ENCODE data around the gene LIN37. TPM values are rescaled to one million over a fixed set of nuclear protein-coding genes. Genes with fewer than 3 reads are reported as not detected.

The LIN37 gene
- total and polyA plus RNA-seq, 2 experiments from 2014 or later: 4.3 to 6.8 TPM

DNA sequence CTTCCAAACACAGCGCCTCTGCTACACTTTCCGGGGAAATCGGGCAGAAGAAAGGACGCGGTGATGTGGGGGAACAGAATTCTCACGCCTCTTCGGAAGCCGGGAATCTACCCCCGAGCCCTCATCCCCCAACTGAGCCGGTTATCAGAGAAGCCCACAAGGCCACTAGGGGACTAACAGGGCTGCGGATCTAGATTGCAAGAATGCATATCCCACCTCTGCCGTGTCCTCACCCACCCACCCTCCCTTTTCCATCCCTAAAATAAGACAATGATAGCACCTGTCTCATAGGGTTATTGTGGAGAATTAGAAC, 7.2 kb upstream of the LIN37 start:
- TF ChIP-seq POLR2AphosphoS5 (IDR thresholded peaks at IDR 0.05; ENCODE audit: low read depth): no peak
- no peak for TF ChIP-seq ZNF331 (CRISPR knock-in tag; IDR thresholded peaks at IDR 0.05; ENCODE audit: low read depth)
- TF ChIP-seq, protein P1, sequence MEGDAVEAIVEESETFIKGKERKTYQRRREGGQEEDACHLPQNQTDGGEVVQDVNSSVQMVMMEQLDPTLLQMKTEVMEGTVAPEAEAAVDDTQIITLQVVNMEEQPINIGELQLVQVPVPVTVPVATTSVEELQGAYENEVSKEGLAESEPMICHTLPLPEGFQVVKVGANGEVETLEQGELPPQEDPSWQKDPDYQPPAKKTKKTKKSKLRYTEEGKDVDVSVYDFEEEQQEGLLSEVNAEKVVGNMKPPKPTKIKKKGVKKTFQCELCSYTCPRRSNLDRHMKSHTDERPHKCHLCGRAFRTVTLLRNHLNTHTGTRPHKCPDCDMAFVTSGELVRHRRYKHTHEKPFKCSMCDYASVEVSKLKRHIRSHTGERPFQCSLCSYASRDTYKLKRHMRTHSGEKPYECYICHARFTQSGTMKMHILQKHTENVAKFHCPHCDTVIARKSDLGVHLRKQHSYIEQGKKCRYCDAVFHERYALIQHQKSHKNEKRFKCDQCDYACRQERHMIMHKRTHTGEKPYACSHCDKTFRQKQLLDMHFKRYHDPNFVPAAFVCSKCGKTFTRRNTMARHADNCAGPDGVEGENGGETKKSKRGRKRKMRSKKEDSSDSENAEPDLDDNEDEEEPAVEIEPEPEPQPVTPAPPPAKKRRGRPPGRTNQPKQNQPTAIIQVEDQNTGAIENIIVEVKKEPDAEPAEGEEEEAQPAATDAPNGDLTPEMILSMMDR (conservative IDR thresholded peaks at IDR 0.05; ENCODE audit: low read depth in 2 of 2): peak in 1 of 2 experiments; percentile 52; a peak in 3 of 4 replicates
- TF ChIP-seq, protein P2, sequence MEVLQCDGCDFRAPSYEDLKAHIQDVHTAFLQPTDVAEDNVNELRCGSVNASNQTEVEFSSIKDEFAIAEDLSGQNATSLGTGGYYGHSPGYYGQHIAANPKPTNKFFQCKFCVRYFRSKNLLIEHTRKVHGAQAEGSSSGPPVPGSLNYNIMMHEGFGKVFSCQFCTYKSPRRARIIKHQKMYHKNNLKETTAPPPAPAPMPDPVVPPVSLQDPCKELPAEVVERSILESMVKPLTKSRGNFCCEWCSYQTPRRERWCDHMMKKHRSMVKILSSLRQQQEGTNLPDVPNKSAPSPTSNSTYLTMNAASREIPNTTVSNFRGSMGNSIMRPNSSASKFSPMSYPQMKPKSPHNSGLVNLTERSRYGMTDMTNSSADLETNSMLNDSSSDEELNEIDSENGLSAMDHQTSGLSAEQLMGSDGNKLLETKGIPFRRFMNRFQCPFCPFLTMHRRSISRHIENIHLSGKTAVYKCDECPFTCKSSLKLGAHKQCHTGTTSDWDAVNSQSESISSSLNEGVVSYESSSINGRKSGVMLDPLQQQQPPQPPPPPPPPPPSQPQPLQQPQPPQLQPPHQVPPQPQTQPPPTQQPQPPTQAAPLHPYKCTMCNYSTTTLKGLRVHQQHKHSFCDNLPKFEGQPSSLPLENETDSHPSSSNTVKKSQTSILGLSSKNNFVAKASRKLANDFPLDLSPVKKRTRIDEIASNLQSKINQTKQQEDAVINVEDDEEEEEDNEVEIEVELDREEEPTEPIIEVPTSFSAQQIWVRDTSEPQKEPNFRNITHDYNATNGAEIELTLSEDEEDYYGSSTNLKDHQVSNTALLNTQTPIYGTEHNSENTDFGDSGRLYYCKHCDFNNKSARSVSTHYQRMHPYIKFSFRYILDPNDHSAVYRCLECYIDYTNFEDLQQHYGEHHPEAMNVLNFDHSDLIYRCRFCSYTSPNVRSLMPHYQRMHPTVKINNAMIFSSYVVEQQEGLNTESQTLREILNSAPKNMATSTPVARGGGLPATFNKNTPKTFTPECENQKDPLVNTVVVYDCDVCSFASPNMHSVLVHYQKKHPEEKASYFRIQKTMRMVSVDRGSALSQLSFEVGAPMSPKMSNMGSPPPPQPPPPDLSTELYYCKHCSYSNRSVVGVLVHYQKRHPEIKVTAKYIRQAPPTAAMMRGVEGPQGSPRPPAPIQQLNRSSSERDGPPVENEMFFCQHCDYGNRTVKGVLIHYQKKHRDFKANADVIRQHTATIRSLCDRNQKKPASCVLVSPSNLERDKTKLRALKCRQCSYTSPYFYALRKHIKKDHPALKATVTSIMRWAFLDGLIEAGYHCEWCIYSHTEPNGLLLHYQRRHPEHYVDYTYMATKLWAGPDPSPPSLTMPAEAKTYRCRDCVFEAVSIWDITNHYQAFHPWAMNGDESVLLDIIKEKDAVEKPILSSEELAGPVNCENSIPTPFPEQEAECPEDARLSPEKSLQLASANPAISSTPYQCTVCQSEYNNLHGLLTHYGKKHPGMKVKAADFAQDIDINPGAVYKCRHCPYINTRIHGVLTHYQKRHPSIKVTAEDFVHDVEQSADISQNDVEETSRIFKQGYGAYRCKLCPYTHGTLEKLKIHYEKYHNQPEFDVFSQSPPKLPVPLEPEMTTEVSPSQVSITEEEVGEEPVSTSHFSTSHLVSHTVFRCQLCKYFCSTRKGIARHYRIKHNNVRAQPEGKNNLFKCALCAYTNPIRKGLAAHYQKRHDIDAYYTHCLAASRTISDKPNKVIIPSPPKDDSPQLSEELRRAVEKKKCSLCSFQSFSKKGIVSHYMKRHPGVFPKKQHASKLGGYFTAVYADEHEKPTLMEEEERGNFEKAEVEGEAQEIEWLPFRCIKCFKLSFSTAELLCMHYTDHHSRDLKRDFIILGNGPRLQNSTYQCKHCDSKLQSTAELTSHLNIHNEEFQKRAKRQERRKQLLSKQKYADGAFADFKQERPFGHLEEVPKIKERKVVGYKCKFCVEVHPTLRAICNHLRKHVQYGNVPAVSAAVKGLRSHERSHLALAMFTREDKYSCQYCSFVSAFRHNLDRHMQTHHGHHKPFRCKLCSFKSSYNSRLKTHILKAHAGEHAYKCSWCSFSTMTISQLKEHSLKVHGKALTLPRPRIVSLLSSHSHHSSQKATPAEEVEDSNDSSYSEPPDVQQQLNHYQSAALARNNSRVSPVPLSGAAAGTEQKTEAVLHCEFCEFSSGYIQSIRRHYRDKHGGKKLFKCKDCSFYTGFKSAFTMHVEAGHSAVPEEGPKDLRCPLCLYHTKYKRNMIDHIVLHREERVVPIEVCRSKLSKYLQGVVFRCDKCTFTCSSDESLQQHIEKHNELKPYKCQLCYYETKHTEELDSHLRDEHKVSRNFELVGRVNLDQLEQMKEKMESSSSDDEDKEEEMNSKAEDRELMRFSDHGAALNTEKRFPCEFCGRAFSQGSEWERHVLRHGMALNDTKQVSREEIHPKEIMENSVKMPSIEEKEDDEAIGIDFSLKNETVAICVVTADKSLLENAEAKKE (CRISPR knock-in tag; IDR thresholded peaks at IDR 0.05): no peak
- no peak for TF ChIP-seq NANOG (IDR thresholded peaks at IDR 0.05; ENCODE audit: borderline replicate concordance)
- TF ChIP-seq, protein P3, sequence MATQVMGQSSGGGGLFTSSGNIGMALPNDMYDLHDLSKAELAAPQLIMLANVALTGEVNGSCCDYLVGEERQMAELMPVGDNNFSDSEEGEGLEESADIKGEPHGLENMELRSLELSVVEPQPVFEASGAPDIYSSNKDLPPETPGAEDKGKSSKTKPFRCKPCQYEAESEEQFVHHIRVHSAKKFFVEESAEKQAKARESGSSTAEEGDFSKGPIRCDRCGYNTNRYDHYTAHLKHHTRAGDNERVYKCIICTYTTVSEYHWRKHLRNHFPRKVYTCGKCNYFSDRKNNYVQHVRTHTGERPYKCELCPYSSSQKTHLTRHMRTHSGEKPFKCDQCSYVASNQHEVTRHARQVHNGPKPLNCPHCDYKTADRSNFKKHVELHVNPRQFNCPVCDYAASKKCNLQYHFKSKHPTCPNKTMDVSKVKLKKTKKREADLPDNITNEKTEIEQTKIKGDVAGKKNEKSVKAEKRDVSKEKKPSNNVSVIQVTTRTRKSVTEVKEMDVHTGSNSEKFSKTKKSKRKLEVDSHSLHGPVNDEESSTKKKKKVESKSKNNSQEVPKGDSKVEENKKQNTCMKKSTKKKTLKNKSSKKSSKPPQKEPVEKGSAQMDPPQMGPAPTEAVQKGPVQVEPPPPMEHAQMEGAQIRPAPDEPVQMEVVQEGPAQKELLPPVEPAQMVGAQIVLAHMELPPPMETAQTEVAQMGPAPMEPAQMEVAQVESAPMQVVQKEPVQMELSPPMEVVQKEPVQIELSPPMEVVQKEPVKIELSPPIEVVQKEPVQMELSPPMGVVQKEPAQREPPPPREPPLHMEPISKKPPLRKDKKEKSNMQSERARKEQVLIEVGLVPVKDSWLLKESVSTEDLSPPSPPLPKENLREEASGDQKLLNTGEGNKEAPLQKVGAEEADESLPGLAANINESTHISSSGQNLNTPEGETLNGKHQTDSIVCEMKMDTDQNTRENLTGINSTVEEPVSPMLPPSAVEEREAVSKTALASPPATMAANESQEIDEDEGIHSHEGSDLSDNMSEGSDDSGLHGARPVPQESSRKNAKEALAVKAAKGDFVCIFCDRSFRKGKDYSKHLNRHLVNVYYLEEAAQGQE (IDR thresholded peaks at IDR 0.05; ENCODE audit: unreplicated experiment): no peak
- no peak for TF ChIP-seq CREB1 (CRISPR knock-in tag; IDR thresholded peaks at IDR 0.05; ENCODE audit: low read depth)
- TF ChIP-seq JUNB (IDR thresholded peaks at IDR 0.05; ENCODE audit: unreplicated experiment): no peak
- peak overlapping the region; percentile 96 for H3K27ac ChIP-seq (ENCODE audit: low read depth)
- H3K9me3 Mint-ChIP-seq: no peaks in the 10 kb centered on the region; the same call in 2 of the 3 replicates

More for the DNA sequence above, 7.2 kb upstream of the LIN37 start:
- peaks cover 7% of the 10 kb centered on the region; the same call in 1 of the 2 replicates for H3K4me1 ChIP-seq (ENCODE audit: insufficient read depth)
- peak overlapping the region; percentile 98 for H3K27ac Mint-ChIP-seq
- H3K27me3 ChIP-seq (ENCODE audit: insufficient read depth): no peaks in the 10 kb centered on the region
- H3F3A ChIP-seq (replicated peaks; ENCODE audit: low read depth): peaks cover 10% of the 10 kb centered on the region
- H3K4me1 Mint-ChIP-seq: peaks cover 15% of the 10 kb centered on the region
- peak overlapping the region; percentile 83 for H3K4me3 Mint-ChIP-seq
- peaks cover 5% of the 10 kb centered on the region for H3K27me3 Mint-ChIP-seq (ENCODE audit: insufficient read depth, low read depth, poor library complexity)
- peaks cover 5% of the 10 kb centered on the region for H3K79me2 ChIP-seq (replicated peaks; ENCODE audit: insufficient read depth)
- H4K20me1 ChIP-seq (replicated peaks; ENCODE audit: insufficient read depth): no peaks in the 10 kb centered on the region
- ATAC-seq (peak; percentile 2), DNase-seq (ENCODE audit: low spot score) (no peak)
- peak overlapping the region; percentile 91 for H3K4me2 ChIP-seq
- H3K9me2 ChIP-seq (ENCODE audit: insufficient read depth): no peaks in the 10 kb centered on the region
- no peak overlapping the region for H2AFZ ChIP-seq
- peak overlapping the region; percentile 96 for H3K4me3 ChIP-seq
- peaks cover 32% of the 10 kb centered on the region for H3K36me3 Mint-ChIP-seq (ENCODE audit: low read depth)
- peaks cover 4% of the 10 kb centered on the region; the same call in 1 of the 2 replicates for H3K36me3 ChIP-seq (ENCODE audit: insufficient read depth)

Data from GM23338 (cell line).